Measurements from ENCODE around the gene CETN1. TPM values are rescaled to one million over a fixed set of nuclear protein-coding genes. Genes with fewer than 3 reads are reported as not detected.

Gene CETN1
- total RNA-seq, 4 donors from 2014 or later = not detected

- H3K4me1 ChIP-seq = peaks cover 0 to 25% (median 0%) of the 10 kb centered on the region in 3 donors
- H3K9me3 ChIP-seq = no peaks in the 10 kb centered on the region
- H3K36me3 ChIP-seq = no peaks in the 10 kb centered on the region
- no peaks in the 10 kb centered on the region for H3K27me3 ChIP-seq
- TF ChIP-seq CTCF (IDR thresholded peaks at IDR 0.05) (no peak), POLR2AphosphoS5 (IDR thresholded peaks at IDR 0.05) (no peak), EP300 (IDR thresholded peaks at IDR 0.05) (no peak)
- no peak for ATAC-seq
- no peak overlapping the region for H3K27ac ChIP-seq
- H3K4me3 ChIP-seq = no peak overlapping the region
- 77 to 80% methylated on average over 7 to 9 of the region's 9 CpGs for WGBS, 2 donors (ENCODE audit: low coverage in 1 of 2)
These were observed 7.9 kb upstream of the CETN1 start for GRCh38 chr18:572091-572830.

DNA sequence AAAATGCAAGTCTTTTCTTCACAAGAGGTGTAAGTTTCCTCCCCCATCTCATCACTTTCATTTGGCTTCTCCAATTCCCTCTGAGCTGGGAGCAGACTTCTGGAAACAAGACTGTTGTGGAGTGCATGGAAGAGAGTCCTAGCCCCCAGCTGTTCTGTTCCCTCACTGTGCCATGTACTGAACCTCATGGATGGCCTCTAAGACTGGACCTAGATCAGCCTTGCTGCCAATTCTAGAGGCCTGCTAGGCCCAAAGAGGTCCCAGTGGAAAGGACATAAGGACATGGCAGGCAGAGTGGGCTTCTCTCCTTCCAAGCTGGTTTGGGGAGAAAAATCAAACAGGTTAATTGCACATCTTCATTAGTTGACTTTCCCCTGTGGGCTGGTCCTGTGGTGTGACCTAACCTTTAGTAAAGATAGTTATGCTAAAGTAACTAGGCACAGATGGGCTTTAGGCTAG, 7.3 kb upstream of the CETN1 start:
- H3K27ac ChIP-seq = no peak overlapping the region
- H3K27me3 ChIP-seq = no peaks in the 10 kb centered on the region
- H3K36me3 ChIP-seq = no peaks in the 10 kb centered on the region
- peaks cover 0 to 30% (median 3%) of the 10 kb centered on the region in 3 donors for H3K4me1 ChIP-seq
- TF ChIP-seq EP300 (IDR thresholded peaks at IDR 0.05) (no peak), CTCF (IDR thresholded peaks at IDR 0.05) (no peak), POLR2AphosphoS5 (IDR thresholded peaks at IDR 0.05) (no peak), POLR2A (IDR thresholded peaks at IDR 0.05) (no peak)
- no peak overlapping the region for H3K4me3 ChIP-seq
- H3K9me3 ChIP-seq = no peaks in the 10 kb centered on the region
- ATAC-seq = no peak

GRCh38 chr18:573385-573784, 6.8 kb upstream of the CETN1 start:
- Histone ChIP-seq H3K36me3 (no peaks in the 10 kb centered on the region), H3K27me3 (no peaks in the 10 kb centered on the region), H3K27ac (no peak overlapping the region), H3K4me1 (peaks cover 0 to 36% (median 4%) of the 10 kb centered on the region in 3 donors), H3K9me3 (no peaks in the 10 kb centered on the region), H3K4me3 (no peak overlapping the region)
- TF ChIP-seq POLR2A (IDR thresholded peaks at IDR 0.05) (no peak), EP300 (IDR thresholded peaks at IDR 0.05) (no peak), CTCF (IDR thresholded peaks at IDR 0.05) (no peak), POLR2AphosphoS5 (IDR thresholded peaks at IDR 0.05) (no peak)
- ATAC-seq = no peak
- 50 to 67% methylated on average over 1 of the region's 1 CpG for WGBS, 2 donors (ENCODE audit: low coverage in 1 of 2)

DNA sequence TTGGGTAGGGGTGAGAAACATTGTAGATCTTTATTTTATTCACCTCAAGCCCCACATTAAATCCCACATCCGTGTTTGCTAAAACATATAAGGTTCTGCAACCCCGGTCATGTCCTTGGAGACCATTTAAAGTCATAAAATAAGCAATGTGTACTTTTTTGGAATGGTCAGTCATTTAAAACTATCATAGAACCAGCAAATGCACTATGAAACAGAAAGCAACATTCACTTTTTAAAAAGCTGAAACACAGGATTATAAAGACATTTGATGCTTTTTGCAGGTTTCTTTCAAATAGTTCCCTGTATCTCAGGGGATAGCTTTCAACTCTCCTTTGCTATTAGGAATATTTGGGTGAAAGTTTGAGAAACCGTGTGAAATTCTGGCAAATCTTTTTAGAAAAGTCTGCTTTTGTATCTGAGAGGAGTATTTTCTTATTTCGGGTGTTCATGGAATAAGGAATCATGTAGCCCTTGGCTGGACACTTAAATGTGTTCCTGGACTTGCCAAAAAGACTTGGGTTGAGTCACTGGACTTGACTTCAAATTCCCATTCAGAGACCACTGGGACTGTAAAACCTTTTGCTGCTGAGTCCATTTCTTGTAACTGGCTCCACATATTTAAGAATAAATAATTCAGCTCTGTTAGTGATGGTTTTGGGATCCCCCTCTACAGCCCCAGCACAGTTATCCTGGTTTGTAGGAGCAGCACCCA, 5.9 kb upstream of the CETN1 start:
- Histone ChIP-seq H3K36me3 (no peaks in the 10 kb centered on the region), H3K9me3 (no peaks in the 10 kb centered on the region), H3K27me3 (no peaks in the 10 kb centered on the region), H3K4me3 (no peak overlapping the region), H3K4me1 (peaks cover 0 to 36% (median 4%) of the 10 kb centered on the region in 3 donors), H3K27ac (no peak overlapping the region)
- WGBS, 2 donors (ENCODE audit: low coverage in 1 of 2) = 35 to 51% methylated on average over 4 of the region's 4 CpGs
- TF ChIP-seq CTCF (IDR thresholded peaks at IDR 0.05) (no peak), POLR2AphosphoS5 (IDR thresholded peaks at IDR 0.05) (no peak), EP300 (IDR thresholded peaks at IDR 0.05) (no peak), POLR2A (IDR thresholded peaks at IDR 0.05) (no peak)
- ATAC-seq = no peak

Measured in gastroesophageal sphincter (tissue), 4 donors.